B cell (primary cell): Measurements from ENCODE around the gene FAM216A.

Experiments
- CTCF ChIP-seq: fragments of 200-600 bp; IDR thresholded peaks from one replicate; pipeline ENCODE4 v1.8.0; 2022; ENCODE audit warnings: antibody characterized with exemption, mild to moderate bottlenecking
- EZH2 ChIP-seq: IDR thresholded peaks from 2 replicates; pipeline ENCODE4 v1.6.1; 2012; ENCODE audit warnings: borderline replicate concordance, low read depth, mild to moderate bottlenecking, moderate library complexity, low read length; ENCODE audit not compliant: insufficient read depth, poor library complexity, severe bottlenecking

GRCh38 chr12:110531741-110532333, 63.2 kb downstream of the FAM216A start:
- no peak for TF ChIP-seq EZH2
- TF ChIP-seq CTCF = no peak
